T1000 (cell line): ENCODE results near the gene LONRF2.

Experiments
- DNase-seq: peaks from one replicate; lab custom pipeline; 2025; ENCODE audit warnings: mixed read lengths; lab: John Stamatoyannopoulos, UW

LONRF2 gene

DNA sequence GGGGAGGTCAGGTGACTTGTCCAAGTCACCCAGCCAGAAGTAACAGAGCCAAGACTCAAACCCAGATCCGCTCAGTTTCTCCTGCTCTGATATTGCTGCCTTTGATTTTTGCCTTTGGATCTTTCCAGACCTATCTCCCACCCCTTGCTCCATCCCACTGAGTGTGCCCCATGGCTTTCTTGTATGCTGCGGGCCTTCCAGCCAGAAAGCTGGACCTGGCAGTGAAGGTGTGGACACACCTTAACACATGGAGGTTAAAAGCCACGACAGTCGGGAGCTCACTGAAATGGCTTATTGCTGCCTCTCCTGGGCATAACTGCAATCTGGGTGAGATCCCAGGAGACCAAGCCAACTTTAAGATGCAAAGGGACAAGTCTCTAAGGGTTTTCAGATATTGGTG, 86.7 kb downstream of the LONRF2 start:
- no peak for DNase-seq

DNA sequence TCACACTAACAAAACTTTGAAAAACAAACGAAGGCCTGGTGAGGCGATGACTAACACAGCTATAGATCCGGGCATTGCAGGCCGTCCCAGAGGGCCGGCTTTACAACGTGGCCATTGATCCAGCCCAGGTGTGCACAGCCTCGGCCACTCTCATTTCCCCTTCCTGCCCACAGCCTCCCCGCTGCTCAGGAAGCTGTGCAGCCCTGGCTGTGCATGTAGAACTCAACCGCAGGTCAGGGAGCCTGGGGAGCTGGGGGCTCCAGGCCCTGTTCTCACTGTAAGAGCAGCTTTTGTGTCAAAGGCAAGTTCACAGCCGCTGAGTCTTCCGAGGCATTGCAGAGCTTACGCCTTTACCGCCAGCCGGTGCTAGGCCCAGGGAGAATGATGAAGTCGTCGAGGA, 87.2 kb downstream of the LONRF2 start:
- DNase-seq, result no peak

DNA sequence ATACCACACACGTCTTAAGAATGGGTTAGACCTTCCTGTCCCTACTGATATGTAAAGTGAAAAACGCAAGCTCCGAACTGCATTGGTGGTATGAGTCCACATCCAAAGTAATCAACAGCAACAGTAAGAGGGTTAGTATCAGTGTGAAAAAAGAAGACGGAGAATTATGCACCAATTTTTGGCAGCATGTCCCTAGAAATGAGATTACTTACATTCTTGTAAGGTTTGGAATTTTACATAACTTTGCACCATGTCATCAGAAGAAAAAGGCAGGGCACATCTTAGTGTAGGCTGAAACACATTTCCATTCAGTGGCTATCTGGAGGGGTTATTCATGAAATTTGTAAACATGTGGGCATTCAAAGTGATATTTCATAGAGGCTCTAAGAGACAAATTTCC, 88.2 kb downstream of the LONRF2 start:
- no peak for DNase-seq

DNA sequence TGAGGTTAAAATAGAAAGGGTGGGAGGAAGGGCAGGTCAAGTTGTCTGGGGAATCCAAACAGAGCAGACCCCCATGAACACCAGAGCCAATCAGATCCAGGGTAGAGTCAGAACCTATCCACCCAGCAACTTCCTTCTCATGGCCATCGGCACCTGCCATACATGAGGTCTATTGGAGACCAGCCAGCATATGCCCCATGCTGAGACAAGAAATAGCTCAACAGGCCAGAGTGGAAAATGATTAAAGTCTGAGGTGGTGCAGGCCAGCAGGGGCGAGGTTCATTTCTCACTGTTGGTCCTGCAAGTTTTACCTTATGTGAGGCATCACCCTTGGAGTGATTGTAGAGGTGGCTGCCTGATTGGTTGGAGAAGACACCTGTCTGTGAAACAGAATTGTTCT, 89.2 kb downstream of the LONRF2 start:
- no peak for DNase-seq

GRCh38 chr2:100230754-100231153, 91.5 kb downstream of the LONRF2 start:
- DNase-seq, result no peak

GRCh38 chr2:100228967-100229366, 93.3 kb downstream of the LONRF2 start:
- DNase-seq, result no peak

DNA sequence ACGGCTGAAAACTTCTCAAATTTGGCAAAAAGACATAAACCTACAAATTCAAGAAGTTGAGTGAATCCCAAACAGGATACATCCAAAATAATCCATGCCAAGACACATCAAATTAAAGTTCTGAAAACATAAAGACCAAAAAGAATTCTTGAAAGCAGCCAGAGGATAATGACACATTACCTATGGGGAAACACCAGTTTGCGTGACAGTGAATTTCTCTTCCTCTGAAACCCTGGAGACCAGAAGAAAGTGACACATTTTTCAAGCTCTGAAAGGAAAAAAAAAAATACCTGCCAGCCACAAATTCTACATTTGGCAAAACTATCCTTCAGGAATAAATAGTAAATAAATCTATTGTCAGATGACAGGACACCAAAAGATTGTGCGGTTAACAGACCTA, 93.9 kb downstream of the LONRF2 start:
- no peak for DNase-seq

DNA sequence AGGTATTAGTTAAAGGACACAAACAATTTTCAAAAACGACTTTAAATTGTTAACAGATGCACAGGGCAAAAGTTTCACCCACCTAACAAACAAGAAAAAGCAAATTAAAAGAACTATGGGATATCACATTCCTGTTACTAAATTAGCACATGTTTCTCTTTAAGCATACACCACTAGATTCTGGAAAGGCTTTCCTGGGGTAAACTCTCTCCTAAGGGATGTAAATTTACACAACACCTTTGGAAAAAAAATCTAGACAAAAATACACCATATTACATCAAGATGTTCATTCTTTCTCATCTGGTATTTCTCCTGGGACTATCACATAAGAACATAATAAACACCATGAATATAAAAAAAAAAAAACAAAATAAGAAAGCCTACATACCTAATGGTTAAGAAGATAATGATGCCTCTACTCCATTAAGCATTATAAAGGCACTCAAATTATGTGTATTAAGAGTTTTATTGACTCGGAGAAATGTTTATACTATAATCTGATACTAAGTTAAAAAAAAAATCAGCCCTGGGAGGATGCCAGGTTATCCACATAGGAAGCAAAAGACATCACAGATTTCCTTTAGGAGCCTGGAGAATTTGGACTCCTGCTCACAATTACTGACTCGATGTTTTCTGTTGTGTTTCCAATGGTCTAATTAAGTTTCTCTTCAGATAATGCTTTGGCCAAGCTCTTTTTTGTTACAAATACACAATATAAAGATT, 97.2 kb downstream of the LONRF2 start:
- DNase-seq, result no peak

- DNase-seq, result no peak
These were observed 98.8 kb downstream of the LONRF2 start for GRCh38 chr2:100223502-100223901.
